GM10248 (cell line): Measurements from ENCODE around the gene DDB1.

Experiments
- CTCF ChIA-PET: fragments of 300-600 bp; sonication (Branson Sonifier 250); formaldehyde crosslinking; extraction: SDS; loops from one replicate; lab custom pipeline; 2021; ENCODE audit warnings: antibody characterized with exemption; lab: Yijun Ruan, JAX
- POLR2A ChIA-PET: fragments of 350-650 bp; sonication (Branson Sonifier 250); formaldehyde crosslinking; extraction: SDS; loops from one replicate; lab custom pipeline; 2020; ENCODE audit warnings: antibody characterized with exemption; lab: Yijun Ruan, JAX
- DNase-seq: peaks from one replicate; pipeline ENCODE4 v3.0.0; 2012; ENCODE audit errors: extremely low spot score
- CTCF ChIP-seq: IDR thresholded peaks from 2 replicates; pipeline ENCODE4 v1.5.1; 2012; ENCODE audit warnings: mild to moderate bottlenecking, low read depth; ENCODE audit errors: extremely low read depth, missing control alignments, control extremely low read depth

Gene DDB1

GRCh38 chr11:61358566-61358965 is 25.7 kb upstream of the DDB1 start:
- no peak for TF ChIP-seq CTCF
- ChIA-PET CTCF (interaction anchor here (1.2 to 27.1 kb wide), 7 partner anchors 10 to 105 kb away, joined by 3 to 374 read pairs (median 6); partner anchors contain the start of genes DDB1, TKFC and TMEM216), POLR2A (interaction anchor here (0.7 to 3.9 kb wide), 4 partner anchors 9 to 27 kb away, joined by 3 to 38 read pairs (median 3); no protein-coding TSS in a partner anchor)
- no peak for DNase-seq

- ChIA-PET CTCF (interaction anchor here (1.2 to 27.1 kb wide), 9 partner anchors 10 to 104 kb away, joined by 3 to 374 read pairs (median 6); partner anchors contain the start of genes DDB1, TKFC and TMEM216), POLR2A (interaction anchor here (0.9 to 1.8 kb wide), 5 partner anchors 8 to 71 kb away, joined by 3 to 11 read pairs (median 3); no protein-coding TSS in a partner anchor)
- TF ChIP-seq CTCF = no peak
- no peak for DNase-seq
Observed at GRCh38 chr11:61357894-61358239, 25.0 kb upstream of the DDB1 start.

GRCh38 chr11:61357233-61357893 is 24.5 kb upstream of the DDB1 start:
- POLR2A ChIA-PET = interaction anchor here (0.9 to 1.8 kb wide), 5 partner anchors 8 to 71 kb away, joined by 3 to 11 read pairs (median 3); no protein-coding TSS in a partner anchor
- CTCF ChIA-PET = interaction anchor here (1.1 to 27.1 kb wide), 10 partner anchors 9 to 104 kb away, joined by 3 to 374 read pairs (median 6); partner anchors contain the start of genes DDB1, TKFC and TMEM216
- no peak for TF ChIP-seq CTCF
- peak; percentile 72 for DNase-seq

GRCh38 chr11:61356706-61357105 is 23.8 kb upstream of the DDB1 start:
- POLR2A ChIA-PET = interaction anchor here (1.5 to 1.8 kb wide), 2 partner anchors 9 to 13 kb away, joined by 3 to 11 read pairs; no protein-coding TSS in a partner anchor
- TF ChIP-seq CTCF = no peak
- CTCF ChIA-PET = interaction anchor here (1.1 to 27.1 kb wide), 9 partner anchors 9 to 103 kb away, joined by 4 to 374 read pairs (median 6); partner anchors contain the start of genes DDB1, TKFC and TMEM216
- DNase-seq = no peak

GRCh38 chr11:61354208-61354607 is 21.3 kb upstream of the DDB1 start:
- ChIA-PET POLR2A (interaction anchor here (0.6 kb wide), 1 partner anchor 31 kb away, joined by 5 read pairs; no protein-coding TSS in a partner anchor), CTCF (interaction anchor here (1.1 to 27.1 kb wide), 6 partner anchors 10 to 32 kb away, joined by 3 to 374 read pairs (median 36); partner anchors contain the start of genes DDB1 and TKFC)
- no peak for DNase-seq
- TF ChIP-seq CTCF = no peak
